GM12873 (cell line): ENCODE measurements around the gene MFAP1.

Source experiments
- CTCF ChIP-seq: IDR thresholded peaks from 2 replicates; pipeline ENCODE4 v1.5.1; 2012; ENCODE audit warnings: low read depth, mild to moderate bottlenecking, moderate library complexity, low read length, control low read depth; ENCODE audit not compliant: insufficient read depth; ENCODE audit errors: missing control alignments

Gene MFAP1

GRCh38 chr15:43775411-43775965, 49.0 kb downstream of the MFAP1 start:
- TF ChIP-seq CTCF: peak; percentile 50

- TF ChIP-seq CTCF: no peak
Measured at GRCh38 chr15:43774062-43774461, 50.4 kb downstream of the MFAP1 start.

GRCh38 chr15:43772624-43773023, 51.9 kb downstream of the MFAP1 start:
- no peak for TF ChIP-seq CTCF

- TF ChIP-seq CTCF: no peak
Measured at GRCh38 chr15:43771816-43772215, 52.7 kb downstream of the MFAP1 start.

- peak; percentile 86 for TF ChIP-seq CTCF
Measured at GRCh38 chr15:43769584-43770228, 54.8 kb downstream of the MFAP1 start.

- no peak for TF ChIP-seq CTCF
Measured at GRCh38 chr15:43763819-43764446, 60.6 kb downstream of the MFAP1 start.

GRCh38 chr15:43762824-43763223, 61.7 kb downstream of the MFAP1 start:
- TF ChIP-seq CTCF: no peak
